ENCODE measurements around the gene AKAP13.

GRCh38 chr15:85773249-85773648 lies 392.8 kb downstream of the AKAP13 start:
- TF ChIP-seq POLR2A (IDR thresholded peaks at IDR 0.05; ENCODE audit: control extremely low read depth in 1 of 2, low read depth in 2 of 2, low read length in 2 of 2), result no peak
- no peak for TF ChIP-seq EZH2 (IDR thresholded peaks at IDR 0.05; ENCODE audit: low read depth, low read length, severe bottlenecking)
- TF ChIP-seq CHD2 (IDR thresholded peaks at IDR 0.05; ENCODE audit: low read length), result no peak
- TF ChIP-seq CEBPB (IDR thresholded peaks at IDR 0.05; ENCODE audit: low read depth, low read length), result no peak
- TF ChIP-seq MAX (IDR thresholded peaks at IDR 0.05), result no peak
- no peak for TF ChIP-seq RFX5 (IDR thresholded peaks at IDR 0.05; ENCODE audit: borderline replicate concordance, low read depth, low read length)

Data from H1 (cell line).